Activated T-cell treated with anti-CD3 and anti-CD28 coated beads for 24 hours (primary cell): ENCODE results near the gene MID1.

Source experiments
- DNase-seq: peaks from one replicate; pipeline ENCODE4 v3.0.0-alpha.2; 2020; ENCODE audit warnings: low read depth

The MID1 gene

GRCh38 chrX:10485326-10485725 lies 135.1 kb downstream of the MID1 start:
- no peak for DNase-seq

GRCh38 chrX:10484683-10485247 lies 135.6 kb downstream of the MID1 start:
- no peak for DNase-seq

- no peak for DNase-seq
Observed at GRCh38 chrX:10483191-10483831, 137.1 kb downstream of the MID1 start.

- DNase-seq: no peak
Observed at GRCh38 chrX:10482708-10483107, 137.7 kb downstream of the MID1 start.

GRCh38 chrX:10482261-10482660 lies 138.1 kb downstream of the MID1 start:
- DNase-seq: no peak

- DNase-seq: no peak
Observed at GRCh38 chrX:10480861-10481260, 139.5 kb downstream of the MID1 start.

GRCh38 chrX:10479508-10479907 lies 140.9 kb downstream of the MID1 start:
- no peak for DNase-seq

GRCh38 chrX:10477525-10477924 lies 142.9 kb downstream of the MID1 start:
- DNase-seq: no peak

GRCh38 chrX:10474913-10475568 lies 145.3 kb downstream of the MID1 start:
- DNase-seq: no peak

- DNase-seq: no peak
Observed at GRCh38 chrX:10474510-10474909, 145.9 kb downstream of the MID1 start.

- DNase-seq: no peak
Observed at GRCh38 chrX:10471418-10471817, 149.0 kb downstream of the MID1 start.

- no peak for DNase-seq
Observed at GRCh38 chrX:10470009-10470408, 150.4 kb downstream of the MID1 start.

- DNase-seq: no peak
Observed at GRCh38 chrX:10467793-10468192, 152.6 kb downstream of the MID1 start.

GRCh38 chrX:10465254-10465653 lies 155.1 kb downstream of the MID1 start:
- DNase-seq: no peak

GRCh38 chrX:10457092-10457491 lies 163.3 kb downstream of the MID1 start:
- no peak for DNase-seq

GRCh38 chrX:10453945-10454344 lies 166.4 kb downstream of the MID1 start:
- no peak for DNase-seq

- DNase-seq: no peak
Observed at GRCh38 chrX:10450959-10451355, 169.4 kb downstream of the MID1 start.

- no peak for DNase-seq
Observed at GRCh38 chrX:10450229-10450958, 170.0 kb downstream of the MID1 start.

GRCh38 chrX:10447564-10448214 lies 172.7 kb downstream of the MID1 start:
- no peak for DNase-seq

- no peak for DNase-seq
Observed at GRCh38 chrX:10444204-10444603, 176.2 kb downstream of the MID1 start.

GRCh38 chrX:10441464-10441863 lies 178.9 kb downstream of the MID1 start:
- DNase-seq: no peak

GRCh38 chrX:10433296-10433965 lies 187.0 kb downstream of the MID1 start:
- DNase-seq: no peak
